SK-N-SH treated with all-trans-retinoic acid at 6 μM for 48 hours (cell line): ENCODE results near the gene KIFC1.

Source experiments
- ATAC-seq: fragments of 200-7000 bp; cut with Tn5 transposase; 3 replicates; pipeline ENCODE4 v1.9.1; 2020; ENCODE audit warnings: mild to moderate bottlenecking, moderate library complexity
- ARNTL ChIP-seq: fragments of 450-650 bp; formaldehyde crosslinking; IDR thresholded peaks from 2 replicates; pipeline ENCODE4 v1.5.0; 2020; ENCODE audit warnings: low read depth, mild to moderate bottlenecking, moderate library complexity, borderline replicate concordance
- BACH2 ChIP-seq: fragments of 250-450 bp; sonication (Bioruptor Pico); IDR thresholded peaks from 2 replicates; pipeline ENCODE4 v1.9.0; 2021; ENCODE audit warnings: mild to moderate bottlenecking, borderline replicate concordance
- CSDC2 ChIP-seq: fragments of 250-450 bp; sonication (Bioruptor Pico); IDR thresholded peaks from 2 replicates; pipeline ENCODE4 v1.5.0; 2020; ENCODE audit warnings: mild to moderate bottlenecking, moderate library complexity
- ESRRG ChIP-seq: fragments of 250-450 bp; sonication (Bioruptor Pico); IDR thresholded peaks from 2 replicates; pipeline ENCODE4 v1.6.1; 2021; ENCODE audit warnings: mild to moderate bottlenecking
- ISL1 ChIP-seq: fragments of 250-450 bp; sonication (Bioruptor Pico); IDR thresholded peaks from 2 replicates; pipeline ENCODE4 v2.1.2; 2022; ENCODE audit warnings: mild to moderate bottlenecking, moderate library complexity
- OSR1 ChIP-seq: fragments of 250-450 bp; sonication (Bioruptor Pico); IDR thresholded peaks from 2 replicates; pipeline ENCODE4 v1.8.0; 2022; ENCODE audit warnings: moderate library complexity, mild to moderate bottlenecking, inconsistent platforms
- PPARA ChIP-seq: fragments of 250-450 bp; sonication (Bioruptor Pico); IDR thresholded peaks from 2 replicates; pipeline ENCODE4 v1.5.0; 2020; ENCODE audit warnings: mild to moderate bottlenecking, borderline replicate concordance
- SNAI2 ChIP-seq: fragments of 250-450 bp; sonication (Bioruptor Pico); IDR thresholded peaks from 2 replicates; pipeline ENCODE4 v1.5.0; 2020; ENCODE audit warnings: mild to moderate bottlenecking, moderate library complexity
- TCF4 ChIP-seq: fragments of 250-450 bp; sonication (Bioruptor Pico); IDR thresholded peaks from 2 replicates; pipeline ENCODE4 v1.8.0; 2021; ENCODE audit warnings: mild to moderate bottlenecking, moderate library complexity, borderline replicate concordance
- TOX ChIP-seq: fragments of 250-450 bp; sonication (Bioruptor Pico); IDR thresholded peaks from 2 replicates; pipeline ENCODE4 v1.8.0; 2021; ENCODE audit warnings: mild to moderate bottlenecking, moderate library complexity, borderline replicate concordance
- ZC3H10 ChIP-seq: fragments of 250-450 bp; sonication (Bioruptor Pico); IDR thresholded peaks from 2 replicates; pipeline ENCODE4 v1.5.1; 2021; ENCODE audit warnings: mild to moderate bottlenecking, moderate library complexity
- ZFP3 ChIP-seq: fragments of 250-450 bp; sonication (Bioruptor Pico); IDR thresholded peaks from 2 replicates; pipeline ENCODE4 v1.5.0; 2020; ENCODE audit warnings: mild to moderate bottlenecking, moderate library complexity
- ZFP30 ChIP-seq: fragments of 450-650 bp; formaldehyde crosslinking; IDR thresholded peaks from 2 replicates; pipeline ENCODE4 v1.5.0; 2022; ENCODE audit warnings: mild to moderate bottlenecking, moderate library complexity
- ZNF565 ChIP-seq: fragments of 450-650 bp; formaldehyde crosslinking; conservative IDR thresholded peaks from 2 replicates; pipeline ENCODE4 v1.5.0; 2020; ENCODE audit warnings: low read depth, mild to moderate bottlenecking, moderate library complexity
- ZNF70 ChIP-seq: fragments of 450-650 bp; formaldehyde crosslinking; IDR thresholded peaks from 2 replicates; pipeline ENCODE4 v1.5.0; 2020; ENCODE audit warnings: mild to moderate bottlenecking, moderate library complexity
- ZNF8 ChIP-seq: fragments of 450-650 bp; formaldehyde crosslinking; IDR thresholded peaks from 2 replicates; pipeline ENCODE4 v1.5.0; 2020; ENCODE audit warnings: mild to moderate bottlenecking, moderate library complexity
- TF ChIP-seq, protein P1 (sequence below): fragments of 250-450 bp; sonication (Bioruptor Pico); IDR thresholded peaks from 2 replicates; pipeline ENCODE4 v1.8.0; 2021; ENCODE audit warnings: low read depth, mild to moderate bottlenecking, moderate library complexity, borderline replicate concordance
- TF ChIP-seq, protein P2 (sequence below): fragments of 250-450 bp; sonication (Bioruptor Pico); IDR thresholded peaks from 2 replicates; pipeline ENCODE4 v1.5.0; 2020; ENCODE audit warnings: mild to moderate bottlenecking, moderate library complexity
- TF ChIP-seq, protein P3 (sequence below): fragments of 250-450 bp; sonication (Bioruptor Pico); IDR thresholded peaks from 2 replicates; pipeline ENCODE4 v1.5.1; 2021; ENCODE audit warnings: mild to moderate bottlenecking, moderate library complexity

The KIFC1 gene

DNA sequence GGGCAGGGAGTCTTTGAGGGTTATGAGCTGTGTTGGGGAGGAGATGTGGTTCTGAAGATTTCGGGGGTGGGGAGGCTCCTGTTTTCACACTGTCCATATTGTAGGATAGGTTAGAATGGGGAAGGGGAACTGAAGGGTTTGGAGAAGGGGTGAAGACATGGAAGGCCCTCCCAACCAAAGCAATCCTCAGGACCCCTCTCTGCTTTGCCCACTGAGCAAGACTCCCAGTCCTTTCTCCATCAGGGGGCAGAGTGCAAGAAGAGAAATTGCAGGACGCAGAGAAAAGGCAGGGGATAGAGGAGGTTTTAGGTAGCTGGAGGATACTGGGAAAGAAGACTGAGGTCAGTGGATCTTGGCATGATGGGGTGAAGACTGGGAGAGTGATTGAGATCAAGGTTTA lies 32.2 kb downstream of the KIFC1 start:
- TF ChIP-seq, protein P1, sequence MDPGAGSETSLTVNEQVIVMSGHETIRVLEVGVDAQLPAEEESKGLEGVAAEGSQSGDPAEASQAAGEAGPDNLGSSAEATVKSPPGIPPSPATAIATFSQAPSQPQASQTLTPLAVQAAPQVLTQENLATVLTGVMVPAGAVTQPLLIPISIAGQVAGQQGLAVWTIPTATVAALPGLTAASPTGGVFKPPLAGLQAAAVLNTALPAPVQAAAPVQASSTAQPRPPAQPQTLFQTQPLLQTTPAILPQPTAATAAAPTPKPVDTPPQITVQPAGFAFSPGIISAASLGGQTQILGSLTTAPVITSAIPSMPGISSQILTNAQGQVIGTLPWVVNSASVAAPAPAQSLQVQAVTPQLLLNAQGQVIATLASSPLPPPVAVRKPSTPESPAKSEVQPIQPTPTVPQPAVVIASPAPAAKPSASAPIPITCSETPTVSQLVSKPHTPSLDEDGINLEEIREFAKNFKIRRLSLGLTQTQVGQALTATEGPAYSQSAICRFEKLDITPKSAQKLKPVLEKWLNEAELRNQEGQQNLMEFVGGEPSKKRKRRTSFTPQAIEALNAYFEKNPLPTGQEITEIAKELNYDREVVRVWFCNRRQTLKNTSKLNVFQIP, result no peak
- TF ChIP-seq ZC3H10 (CRISPR knock-in tag), result no peak
- TF ChIP-seq ZFP3, result no peak
- no peak for TF ChIP-seq ZNF70
- TF ChIP-seq, protein P2, sequence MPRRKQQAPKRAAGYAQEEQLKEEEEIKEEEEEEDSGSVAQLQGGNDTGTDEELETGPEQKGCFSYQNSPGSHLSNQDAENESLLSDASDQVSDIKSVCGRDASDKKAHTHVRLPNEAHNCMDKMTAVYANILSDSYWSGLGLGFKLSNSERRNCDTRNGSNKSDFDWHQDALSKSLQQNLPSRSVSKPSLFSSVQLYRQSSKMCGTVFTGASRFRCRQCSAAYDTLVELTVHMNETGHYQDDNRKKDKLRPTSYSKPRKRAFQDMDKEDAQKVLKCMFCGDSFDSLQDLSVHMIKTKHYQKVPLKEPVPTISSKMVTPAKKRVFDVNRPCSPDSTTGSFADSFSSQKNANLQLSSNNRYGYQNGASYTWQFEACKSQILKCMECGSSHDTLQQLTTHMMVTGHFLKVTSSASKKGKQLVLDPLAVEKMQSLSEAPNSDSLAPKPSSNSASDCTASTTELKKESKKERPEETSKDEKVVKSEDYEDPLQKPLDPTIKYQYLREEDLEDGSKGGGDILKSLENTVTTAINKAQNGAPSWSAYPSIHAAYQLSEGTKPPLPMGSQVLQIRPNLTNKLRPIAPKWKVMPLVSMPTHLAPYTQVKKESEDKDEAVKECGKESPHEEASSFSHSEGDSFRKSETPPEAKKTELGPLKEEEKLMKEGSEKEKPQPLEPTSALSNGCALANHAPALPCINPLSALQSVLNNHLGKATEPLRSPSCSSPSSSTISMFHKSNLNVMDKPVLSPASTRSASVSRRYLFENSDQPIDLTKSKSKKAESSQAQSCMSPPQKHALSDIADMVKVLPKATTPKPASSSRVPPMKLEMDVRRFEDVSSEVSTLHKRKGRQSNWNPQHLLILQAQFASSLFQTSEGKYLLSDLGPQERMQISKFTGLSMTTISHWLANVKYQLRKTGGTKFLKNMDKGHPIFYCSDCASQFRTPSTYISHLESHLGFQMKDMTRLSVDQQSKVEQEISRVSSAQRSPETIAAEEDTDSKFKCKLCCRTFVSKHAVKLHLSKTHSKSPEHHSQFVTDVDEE (CRISPR knock-in tag), result no peak
- TF ChIP-seq OSR1 (CRISPR knock-in tag), result no peak
- no peak for TF ChIP-seq ZFP30 (CRISPR knock-in tag)
- TF ChIP-seq ZNF8 (CRISPR knock-in tag), result no peak
- no peak for TF ChIP-seq PPARA (CRISPR knock-in tag)
- TF ChIP-seq ARNTL (CRISPR knock-in tag), result no peak
- TF ChIP-seq SNAI2, result no peak
- TF ChIP-seq ZNF565 (CRISPR knock-in tag), result no peak
- ATAC-seq, result no peak

DNA sequence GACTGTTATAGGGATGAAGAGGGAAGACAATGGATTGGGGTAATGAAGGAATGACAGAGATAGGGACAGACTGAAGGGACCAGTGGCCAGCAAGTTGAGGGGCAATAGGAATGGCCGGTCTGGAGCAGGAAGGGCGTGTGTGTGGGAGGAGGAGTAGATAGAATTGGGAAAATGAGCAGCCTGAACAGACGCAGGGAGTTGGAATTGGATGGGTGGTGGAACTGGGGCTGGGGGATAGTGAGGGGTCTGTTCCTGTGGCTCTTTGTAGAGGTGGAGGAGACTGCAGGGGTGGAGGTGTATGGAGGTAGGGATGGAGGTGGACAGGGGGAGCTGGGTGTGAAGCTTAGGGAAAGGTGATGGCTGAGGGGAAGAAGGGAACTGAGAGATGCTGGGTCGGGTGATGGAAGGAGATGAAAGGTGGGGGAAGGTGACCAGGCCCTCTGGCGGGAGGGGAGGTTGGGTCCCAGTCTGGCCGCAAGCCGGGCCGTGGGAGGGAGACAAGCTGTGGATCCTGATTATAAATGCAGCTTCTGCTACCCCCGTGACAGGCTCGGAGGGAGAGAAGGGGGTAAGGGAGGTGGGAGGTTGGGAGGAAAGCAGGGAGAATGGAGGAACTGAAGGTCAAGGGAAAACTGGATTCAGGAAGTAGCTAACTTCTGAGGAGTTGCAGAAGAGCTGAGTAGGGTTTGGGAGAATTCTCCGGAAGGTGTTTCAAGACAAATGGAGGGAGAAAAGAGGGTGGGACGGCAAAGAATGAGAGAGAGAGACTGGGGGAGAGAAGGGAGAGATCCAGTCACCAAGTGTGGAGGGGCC lies 33.4 kb downstream of the KIFC1 start:
- no peak; the same call in 2 of the 3 replicates for ATAC-seq
- TF ChIP-seq CSDC2 (CRISPR knock-in tag) (no peak), OSR1 (CRISPR knock-in tag) (no peak), ESRRG (CRISPR knock-in tag) (no peak), ZFP30 (CRISPR knock-in tag) (no peak)
- TF ChIP-seq, protein P2 (CRISPR knock-in tag), result no peak

DNA sequence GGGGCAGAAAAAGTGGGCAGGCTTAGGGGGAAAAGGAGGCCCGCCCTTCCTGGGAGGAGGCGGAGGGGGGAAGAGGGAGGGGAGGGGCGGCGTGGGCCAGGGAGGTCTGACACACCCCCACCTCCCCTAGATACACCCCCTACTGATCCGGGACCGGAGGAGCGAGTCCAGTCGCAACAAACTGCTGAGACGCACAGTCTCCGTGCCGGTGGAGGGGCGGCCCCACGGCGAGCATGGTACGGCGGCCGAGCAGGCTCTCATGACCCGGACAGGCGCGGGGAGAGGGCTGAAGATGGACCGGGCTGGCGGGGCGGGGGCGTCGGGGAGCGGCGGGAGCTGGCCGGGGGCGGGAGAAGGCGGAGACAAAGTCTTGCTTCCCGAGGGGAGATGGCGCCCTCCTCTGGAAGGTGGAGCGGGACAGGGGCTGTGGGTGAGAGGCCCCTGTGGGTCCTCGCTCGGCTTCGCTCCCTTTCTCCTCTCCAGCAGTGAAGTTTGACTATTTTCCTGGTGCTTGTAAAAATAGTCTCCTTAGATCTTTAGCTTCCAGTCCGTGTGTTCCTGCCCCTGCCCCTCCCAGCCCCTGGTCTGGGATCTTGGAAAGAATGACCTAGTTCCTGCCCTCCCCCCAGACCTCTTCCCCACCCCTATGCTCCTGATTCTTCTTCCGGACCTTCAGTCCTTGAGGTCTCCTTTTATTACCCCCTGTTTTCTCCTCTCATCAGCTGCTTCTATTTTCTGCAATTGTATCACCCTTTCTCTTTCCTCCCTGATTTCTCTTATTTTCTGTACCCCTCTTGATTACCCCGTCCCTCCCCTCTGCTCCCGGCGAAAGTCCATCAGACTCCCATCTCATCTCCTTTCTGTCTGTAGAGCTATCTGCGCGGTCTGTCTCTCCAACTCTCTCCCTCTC lies 34.3 kb downstream of the KIFC1 start:
- ATAC-seq, result peak; percentile 80
- TF ChIP-seq ZFP30 (CRISPR knock-in tag) (no peak), CSDC2 (CRISPR knock-in tag) (no peak), ZFP3 (no peak), BACH2 (CRISPR knock-in tag) (no peak), SNAI2 (no peak), ZNF8 (CRISPR knock-in tag) (no peak), TOX (no peak), TCF4 (no peak), ISL1 (CRISPR knock-in tag) (no peak), OSR1 (CRISPR knock-in tag) (no peak), ZC3H10 (CRISPR knock-in tag) (no peak), ZNF70 (no peak)
- TF ChIP-seq, protein P2 (CRISPR knock-in tag), result no peak
- TF ChIP-seq, protein P1, result no peak
- TF ChIP-seq, protein P3, sequence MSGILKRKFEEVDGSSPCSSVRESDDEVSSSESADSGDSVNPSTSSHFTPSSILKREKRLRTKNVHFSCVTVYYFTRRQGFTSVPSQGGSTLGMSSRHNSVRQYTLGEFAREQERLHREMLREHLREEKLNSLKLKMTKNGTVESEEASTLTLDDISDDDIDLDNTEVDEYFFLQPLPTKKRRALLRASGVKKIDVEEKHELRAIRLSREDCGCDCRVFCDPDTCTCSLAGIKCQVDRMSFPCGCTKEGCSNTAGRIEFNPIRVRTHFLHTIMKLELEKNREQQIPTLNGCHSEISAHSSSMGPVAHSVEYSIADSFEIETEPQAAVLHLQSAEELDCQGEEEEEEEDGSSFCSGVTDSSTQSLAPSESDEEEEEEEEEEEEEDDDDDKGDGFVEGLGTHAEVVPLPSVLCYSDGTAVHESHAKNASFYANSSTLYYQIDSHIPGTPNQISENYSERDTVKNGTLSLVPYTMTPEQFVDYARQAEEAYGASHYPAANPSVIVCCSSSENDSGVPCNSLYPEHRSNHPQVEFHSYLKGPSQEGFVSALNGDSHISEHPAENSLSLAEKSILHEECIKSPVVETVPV (CRISPR knock-in tag), result no peak
